Calu3 (cell line): ENCODE measurements around the gene RBFOX2. TPM values are rescaled to one million over a fixed set of nuclear protein-coding genes. Genes with fewer than 3 reads are reported as not detected.
"Not testable (repeated sequence)": the region's sequence is repeated elsewhere in the genome, so short reads cannot be mapped to it uniquely, and the experiment has no call there.

ENCODE experiments used
- BruUV-seq: library from RNA; stranded (reverse); fragments of 400-500 nt; replicated peaks from 2 replicates; lab custom pipeline; 2021; lab: Mats Ljungman, UMichigan
- CTCF ChIA-PET: fragments of 300-600 bp; sonication (Branson Sonifier 250); formaldehyde crosslinking; loops from one replicate; lab custom pipeline; 2022; ENCODE audit warnings: antibody characterized with exemption; lab: Charles Lee
- DNase-seq: peaks from one replicate; pipeline ENCODE4 v3.0.0; 2022
- H3K27ac Mint-ChIP-seq: one replicate; pipeline ENCODE4 v1.8.0; 2022; ENCODE audit warnings: mixed read lengths; ENCODE audit not compliant: unreplicated experiment
- H3K27me3 Mint-ChIP-seq: one replicate; pipeline ENCODE4 v1.8.0; 2022; ENCODE audit warnings: mixed read lengths; ENCODE audit not compliant: unreplicated experiment
- H3K36me3 Mint-ChIP-seq: one replicate; pipeline ENCODE4 v1.8.0; 2022; ENCODE audit warnings: mild to moderate bottlenecking, moderate library complexity, mixed read lengths; ENCODE audit not compliant: insufficient read depth, unreplicated experiment
- H3K4me1 Mint-ChIP-seq: one replicate; pipeline ENCODE4 v1.8.0; 2022; ENCODE audit warnings: mild to moderate bottlenecking, low read depth, mixed read lengths; ENCODE audit not compliant: unreplicated experiment
- H3K4me3 Mint-ChIP-seq: one replicate; pipeline ENCODE4 v1.8.0; 2022; ENCODE audit warnings: mild to moderate bottlenecking, low read depth, moderate library complexity, mixed read lengths; ENCODE audit not compliant: unreplicated experiment
- H3K9me3 Mint-ChIP-seq: one replicate; pipeline ENCODE4 v1.8.0; 2022; ENCODE audit warnings: low read depth, mixed read lengths; ENCODE audit not compliant: unreplicated experiment
- CTCF ChIP-seq: fragments of 200-600 bp; IDR thresholded peaks from one replicate; pipeline ENCODE4 v1.8.0; 2022; ENCODE audit warnings: antibody characterized with exemption; ENCODE audit not compliant: unreplicated experiment
- intact Hi-C: fragments of 100-400 bp; cut with micrococcal nuclease; formaldehyde crosslinking; loops from one replicate; pipeline ENCODE4 v1.10.0; 2022; ENCODE audit not compliant: unreplicated experiment
- total RNA-seq: library from RNA; stranded (reverse); gene quantifications from 2 replicates; pipeline ENCODE4 v1.2.3, GENCODE V29; 2022

RBFOX2 gene
- total RNA-seq, 1 experiment from 2014 or later: 63.1 TPM

GRCh38 chr22:35995348-35995747, 33.3 kb downstream of the RBFOX2 start:
- intact Hi-C loops: no loop called here
- H3K36me3 Mint-ChIP-seq: no peaks in the 10 kb centered on the region
- no peaks in the 10 kb centered on the region for H3K9me3 Mint-ChIP-seq
- no peak overlapping the region for H3K4me3 Mint-ChIP-seq
- no peaks in the 10 kb centered on the region for H3K27me3 Mint-ChIP-seq
- no TSS peak for BruUV-seq
- no peak for TF ChIP-seq CTCF
- no peak for DNase-seq
- CTCF ChIA-PET: no interaction called here
- H3K27ac Mint-ChIP-seq: no peak overlapping the region
- H3K4me1 Mint-ChIP-seq: peaks cover 11% of the 10 kb centered on the region

- peaks cover 11% of the 10 kb centered on the region for H3K4me1 Mint-ChIP-seq
- BruUV-seq, DNase-seq, H3K27me3 Mint-ChIP-seq, intact Hi-C loops, H3K36me3 Mint-ChIP-seq, H3K9me3 Mint-ChIP-seq, H3K4me3 Mint-ChIP-seq, H3K27ac Mint-ChIP-seq, CTCF ChIA-PET: not testable (repeated sequence)
These were observed 34.9 kb downstream of the RBFOX2 start for GRCh38 chr22:35993727-35994126.

GRCh38 chr22:35993048-35993714, 35.4 kb downstream of the RBFOX2 start:
- Mint-ChIP-seq H3K4me3 (no peak overlapping the region), H3K27ac (no peak overlapping the region), H3K36me3 (no peaks in the 10 kb centered on the region), H3K9me3 (no peaks in the 10 kb centered on the region), H3K27me3 (no peaks in the 10 kb centered on the region), H3K4me1 (peaks cover 11% of the 10 kb centered on the region)
- TF ChIP-seq CTCF: no peak
- intact Hi-C loops: no loop called here
- DNase-seq: no peak
- CTCF ChIA-PET: interaction anchor here (1.0 to 1.1 kb wide), 2 partner anchors 9 kb away, joined by 3 read pairs; no protein-coding TSS in a partner anchor
- no TSS peak for BruUV-seq

GRCh38 chr22:35991168-35991567, 37.5 kb downstream of the RBFOX2 start:
- Mint-ChIP-seq H3K36me3 (no peaks in the 10 kb centered on the region), H3K27me3 (no peaks in the 10 kb centered on the region), H3K4me1 (peaks cover 5% of the 10 kb centered on the region), H3K9me3 (no peaks in the 10 kb centered on the region), H3K4me3 (no peak overlapping the region), H3K27ac (no peak overlapping the region)
- intact Hi-C loops: no loop called here
- CTCF ChIA-PET: no interaction called here
- no peak for TF ChIP-seq CTCF
- no peak for DNase-seq
- no TSS peak for BruUV-seq

- no peaks in the 10 kb centered on the region for H3K27me3 Mint-ChIP-seq
- no peak for DNase-seq
- H3K36me3 Mint-ChIP-seq: peaks cover 5% of the 10 kb centered on the region
- TF ChIP-seq CTCF: no peak
- peaks cover 32% of the 10 kb centered on the region for H3K4me1 Mint-ChIP-seq
- BruUV-seq: no TSS peak
- H3K4me3 Mint-ChIP-seq: no peak overlapping the region
- no peak overlapping the region for H3K27ac Mint-ChIP-seq
- CTCF ChIA-PET: interaction anchor here (1.2 kb wide), 1 partner anchor 78 kb away, joined by 3 read pairs; no protein-coding TSS in a partner anchor
- H3K9me3 Mint-ChIP-seq: no peaks in the 10 kb centered on the region
- intact Hi-C loops: no loop called here
These were observed 40.6 kb downstream of the RBFOX2 start for GRCh38 chr22:35988030-35988429.
